Thoracic aorta (tissue), 2 donors: ENCODE results near the gene SRD5A1. TPM values are rescaled to one million over a fixed set of nuclear protein-coding genes. Genes with fewer than 3 reads are reported as not detected.

Experiments
- ATAC-seq: fragments of 150-250 bp; one replicate; pipeline ENCODE4 v1.8.0; 2017; ENCODE audit warnings: low read depth; ENCODE audit not compliant: insufficient number of reproducible peaks, low FRiP score
- DNase-seq: peaks from one replicate; pipeline ENCODE4 v3.0.0-alpha.2; 2020; ENCODE audit warnings: low spot score
- H3K27ac ChIP-seq, 2 donors: fragments of 200-600 bp; sonication (generic); 1 replicate in 1 of 2; 2 replicates in 1 of 2; pipeline ENCODE4 v1.5.1; 2016; ENCODE audit warnings: mild to moderate bottlenecking in 2 of 2, moderate library complexity in 2 of 2
- H3K27me3 ChIP-seq: fragments of 200-600 bp; sonication (generic); replicated peaks from 2 replicates; pipeline ENCODE4 v1.6.0; 2016; ENCODE audit warnings: mild to moderate bottlenecking; ENCODE audit not compliant: insufficient read depth
- H3K36me3 ChIP-seq: fragments of 200-600 bp; sonication (generic); one replicate; pipeline ENCODE4 v1.5.1; 2016
- H3K4me1 ChIP-seq, 2 donors: fragments of 200-600 bp; sonication (generic); 1 replicate in 1 of 2; 2 replicates in 1 of 2; pipeline versions ENCODE4 v1.5.1 to v1.6.0; 2016; ENCODE audit warnings: low read depth in 2 of 2, mild to moderate bottlenecking in 1 of 2; ENCODE audit not compliant: control insufficient read depth in 1 of 2
- H3K4me3 ChIP-seq: fragments of 200-600 bp; sonication (generic); 2 replicates; pipeline ENCODE4 v1.5.1; 2016; ENCODE audit warnings: mild to moderate bottlenecking
- H3K9me3 ChIP-seq: fragments of 200-600 bp; sonication (generic); 2 replicates; pipeline ENCODE4 v1.5.1; 2016
- total RNA-seq, 2 donors: library from RNA; depleted of rRNA; stranded (reverse); fragments of >200 nt; gene quantifications; one replicate each; pipeline versions ENCODE4 v1.1.0 to v1.2.3, GENCODE V29; 2016
- TF ChIP-seq, protein P1 (sequence below): fragments of 200-600 bp; sonication (generic); IDR thresholded peaks from one replicate; pipeline ENCODE4 v1.5.1; 2019; ENCODE audit warnings: antibody characterized with exemption

Gene SRD5A1
- total RNA-seq, 2 donors from 2014 or later: 7.6 to 8.5 TPM

DNA sequence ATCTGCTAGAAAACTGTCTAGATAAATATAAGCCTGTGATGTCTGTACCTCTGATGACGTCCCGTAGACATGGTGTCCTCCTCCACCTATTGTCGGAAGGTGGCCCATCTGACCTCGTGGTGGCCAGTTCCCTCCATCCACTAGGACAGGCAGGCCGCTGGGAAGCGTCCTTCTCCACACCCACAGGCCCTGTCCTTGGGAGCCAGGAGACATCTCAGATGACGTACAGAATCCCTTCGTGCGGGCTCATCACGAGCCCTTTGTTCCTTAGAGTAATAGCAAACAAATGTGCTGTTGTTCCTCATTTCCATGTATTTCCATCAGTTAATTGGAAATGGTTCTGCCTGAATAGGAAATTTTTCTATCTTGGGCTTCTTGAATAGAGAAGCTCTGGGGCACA is 41.6 kb downstream of the SRD5A1 start:
- Histone ChIP-seq H3K4me3 (no peak overlapping the region), H3K27ac (no peak overlapping the region), H3K4me1 (no peaks in the 10 kb centered on the region), H3K36me3 (no peaks in the 10 kb centered on the region), H3K27me3 (no peaks in the 10 kb centered on the region), H3K9me3 (no peaks in the 10 kb centered on the region)
- TF ChIP-seq, protein P1, sequence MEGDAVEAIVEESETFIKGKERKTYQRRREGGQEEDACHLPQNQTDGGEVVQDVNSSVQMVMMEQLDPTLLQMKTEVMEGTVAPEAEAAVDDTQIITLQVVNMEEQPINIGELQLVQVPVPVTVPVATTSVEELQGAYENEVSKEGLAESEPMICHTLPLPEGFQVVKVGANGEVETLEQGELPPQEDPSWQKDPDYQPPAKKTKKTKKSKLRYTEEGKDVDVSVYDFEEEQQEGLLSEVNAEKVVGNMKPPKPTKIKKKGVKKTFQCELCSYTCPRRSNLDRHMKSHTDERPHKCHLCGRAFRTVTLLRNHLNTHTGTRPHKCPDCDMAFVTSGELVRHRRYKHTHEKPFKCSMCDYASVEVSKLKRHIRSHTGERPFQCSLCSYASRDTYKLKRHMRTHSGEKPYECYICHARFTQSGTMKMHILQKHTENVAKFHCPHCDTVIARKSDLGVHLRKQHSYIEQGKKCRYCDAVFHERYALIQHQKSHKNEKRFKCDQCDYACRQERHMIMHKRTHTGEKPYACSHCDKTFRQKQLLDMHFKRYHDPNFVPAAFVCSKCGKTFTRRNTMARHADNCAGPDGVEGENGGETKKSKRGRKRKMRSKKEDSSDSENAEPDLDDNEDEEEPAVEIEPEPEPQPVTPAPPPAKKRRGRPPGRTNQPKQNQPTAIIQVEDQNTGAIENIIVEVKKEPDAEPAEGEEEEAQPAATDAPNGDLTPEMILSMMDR: no peak
- DNase-seq (no peak), ATAC-seq (no peak)

DNA sequence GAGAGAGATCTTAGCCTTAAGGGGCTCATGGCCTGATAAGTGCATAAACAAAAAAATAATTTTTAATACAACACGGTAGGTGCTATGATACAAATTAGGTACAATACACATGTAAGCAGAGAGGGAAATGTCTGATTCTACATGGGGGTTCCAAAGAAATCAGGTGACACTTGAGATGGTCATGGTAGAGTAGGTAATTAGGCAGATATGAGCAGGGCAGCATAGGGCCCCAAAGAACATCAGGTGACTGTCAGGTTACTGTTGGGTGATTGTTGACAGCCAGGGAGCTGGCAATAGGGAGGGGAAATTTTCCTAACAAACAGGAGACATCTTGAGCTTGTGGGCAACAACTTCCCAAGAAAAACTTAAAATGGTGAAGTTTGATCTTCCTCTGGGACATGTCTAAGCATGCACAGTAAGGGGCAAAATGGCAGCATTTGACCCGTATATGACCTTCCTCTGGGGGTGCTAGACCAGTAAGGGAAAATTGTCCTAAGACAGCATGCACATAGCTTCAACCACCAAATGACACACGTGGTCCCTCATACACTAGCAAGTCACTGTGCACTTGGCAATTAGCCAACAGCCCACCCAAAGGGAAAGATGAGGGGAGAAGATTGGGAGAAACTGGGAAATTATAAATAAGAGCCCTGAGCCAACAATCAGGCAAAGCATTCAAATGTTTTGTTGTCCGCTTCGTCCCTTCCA is 42.7 kb downstream of the SRD5A1 start:
- H3K36me3 ChIP-seq: no peaks in the 10 kb centered on the region
- no peaks in the 10 kb centered on the region for H3K27me3 ChIP-seq
- H3K27ac ChIP-seq: no peak overlapping the region
- ATAC-seq (no peak), DNase-seq (no peak)
- H3K4me3 ChIP-seq: no peak overlapping the region
- no peaks in the 10 kb centered on the region for H3K9me3 ChIP-seq
- TF ChIP-seq, protein P1: no peak
- no peaks in the 10 kb centered on the region for H3K4me1 ChIP-seq

DNA sequence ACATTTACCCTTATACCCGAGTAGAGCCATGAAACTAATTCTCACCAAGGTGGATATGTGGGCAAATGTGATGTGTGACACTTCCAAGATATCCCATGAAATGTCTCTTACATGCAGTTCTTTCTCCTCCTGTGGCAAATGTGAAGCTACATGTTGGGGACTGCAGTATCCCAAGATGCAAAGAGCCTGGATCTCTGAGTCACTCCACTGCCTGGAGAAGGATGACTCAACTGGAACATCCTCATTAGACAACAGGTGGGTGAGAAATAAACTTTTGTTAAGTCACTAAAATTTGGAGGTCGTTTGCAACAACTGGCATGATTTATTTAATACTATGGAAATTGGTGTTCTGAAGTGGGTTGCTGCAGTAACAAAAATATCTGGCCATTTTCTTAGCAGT is 43.5 kb downstream of the SRD5A1 start:
- DNase-seq: no peak
- TF ChIP-seq, protein P1: no peak

DNA sequence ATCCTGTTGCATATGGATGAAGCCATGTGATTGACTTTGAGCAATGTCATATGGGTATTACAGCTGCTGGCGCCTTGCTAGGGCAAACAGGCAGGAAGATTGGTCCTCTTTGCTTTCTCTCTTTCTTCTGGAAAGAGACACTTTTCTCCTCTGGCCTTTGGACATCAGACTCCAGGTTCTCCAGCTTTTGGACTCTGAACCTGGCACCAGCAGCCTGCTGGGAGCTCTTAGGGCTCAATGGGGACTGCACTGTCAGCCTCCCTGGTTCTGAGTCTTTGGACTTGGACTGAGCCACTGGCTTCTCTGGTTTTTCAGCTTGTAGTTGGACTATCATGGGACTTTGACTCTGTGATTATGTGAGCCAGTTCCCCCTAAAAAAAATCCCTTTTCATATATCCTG is 45.1 kb downstream of the SRD5A1 start:
- Histone ChIP-seq H3K4me1 (no peaks in the 10 kb centered on the region), H3K36me3 (no peaks in the 10 kb centered on the region), H3K27ac (no peak overlapping the region), H3K9me3 (no peaks in the 10 kb centered on the region), H3K4me3 (no peak overlapping the region), H3K27me3 (no peaks in the 10 kb centered on the region)
- ATAC-seq: no peak
- TF ChIP-seq, protein P1: no peak
- DNase-seq: no peak

More for the DNA sequence above, 43.5 kb downstream of the SRD5A1 start:
- no peak for ATAC-seq
- H3K27ac ChIP-seq: no peak overlapping the region
- no peaks in the 10 kb centered on the region for H3K36me3 ChIP-seq
- H3K4me1 ChIP-seq: no peaks in the 10 kb centered on the region
- H3K27me3 ChIP-seq: no peaks in the 10 kb centered on the region
- H3K4me3 ChIP-seq: no peak overlapping the region
- no peaks in the 10 kb centered on the region for H3K9me3 ChIP-seq

DNA sequence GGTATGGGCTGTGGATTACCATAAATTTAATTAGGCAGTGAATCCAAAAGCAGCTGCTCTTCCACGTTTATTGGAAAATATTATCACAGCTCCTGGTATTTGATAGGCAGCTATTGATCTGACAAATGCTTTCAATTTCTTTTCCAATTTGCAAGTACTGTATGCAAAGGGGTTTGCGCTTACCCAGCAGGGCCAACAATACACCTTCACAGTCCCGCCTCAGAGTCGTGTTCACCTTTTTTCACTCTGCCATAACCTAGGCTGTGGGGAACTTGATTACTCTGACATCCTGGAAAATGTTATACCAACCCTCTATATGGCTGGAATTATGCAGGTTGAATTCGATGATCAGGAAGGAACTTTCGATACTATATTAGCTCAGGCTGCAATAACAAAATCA is 47.7 kb downstream of the SRD5A1 start:
- DNase-seq: no peak
- TF ChIP-seq, protein P1: no peak
- no peak overlapping the region for H3K27ac ChIP-seq

More for the DNA sequence above, 47.7 kb downstream of the SRD5A1 start:
- Histone ChIP-seq H3K36me3 (no peaks in the 10 kb centered on the region), H3K4me3 (no peak overlapping the region), H3K9me3 (no peaks in the 10 kb centered on the region), H3K27me3 (no peaks in the 10 kb centered on the region), H3K4me1 (no peaks in the 10 kb centered on the region)
- no peak for ATAC-seq
